ENCODE measurements around the gene TBC1D20. TPM values are rescaled to one million over a fixed set of nuclear protein-coding genes. Genes with fewer than 3 reads are reported as not detected.
A peak's percentile ranks its signal among the peaks of the same experiment; 100 is the strongest.
"Not testable (repeated sequence)": the region's sequence is repeated elsewhere in the genome, so short reads cannot be mapped to it uniquely, and the experiment has no call there.

Gene TBC1D20
- total RNA-seq, 1 experiment from 2014 or later = 32.3 TPM

- no peak for TF ChIP-seq CTCF (IDR thresholded peaks at IDR 0.05 in 2 of 3, conservative IDR thresholded peaks at IDR 0.05 in 1 of 3; ENCODE audit: borderline replicate concordance in 1 of 3, insufficient read depth in 1 of 3, low read depth in 2 of 3, low read length in 2 of 3)
Measured at GRCh38 chr20:388034-388994, 74.0 kb downstream of the TBC1D20 start (continued).

GRCh38 chr20:387520-387919 is 74.8 kb downstream of the TBC1D20 start:
- TF ChIP-seq ATF3 (IDR thresholded peaks at IDR 0.05) (no peak), FOSL1 (IDR thresholded peaks at IDR 0.05; ENCODE audit: low read depth) (no peak), RAD21 (IDR thresholded peaks at IDR 0.05; ENCODE audit: low read depth) (no peak), POLR2AphosphoS5 (IDR thresholded peaks at IDR 0.05; ENCODE audit: low read depth, low read length) (0 out of 2 replicates have a peak, but pooled peaks have one; percentile 31)
- no TSS peak for BruUV-seq (replicated peaks)
- Histone ChIP-seq H3K79me2 (ENCODE audit: insufficient read depth, low read length) (peaks cover 36% of the 10 kb centered on the region), H3K36me3 (ENCODE audit: control insufficient read depth in 1 of 2, insufficient read depth in 2 of 2, low read length in 2 of 2) (peaks cover 8 to 36% of the 10 kb centered on the region in 2 experiments), H3K9ac (ENCODE audit: low read length) (no peak overlapping the region), H3K4me3 (replicated peaks in 1 of 2; ENCODE audit: low read depth in 1 of 2, low read length in 2 of 2) (no peak overlapping the region), H3K27me3 (ENCODE audit: insufficient read depth, low read length) (no peaks in the 10 kb centered on the region), H3K4me1 (ENCODE audit: control insufficient read depth in 1 of 2, insufficient read depth in 2 of 2, low read length in 2 of 2) (peaks cover 5 to 6% of the 10 kb centered on the region in 2 experiments), H3K9me3 (ENCODE audit: control insufficient read depth in 1 of 2, insufficient read depth in 1 of 2, low read depth in 1 of 2, low read length in 2 of 2) (no peaks in the 10 kb centered on the region), H3K4me2 (ENCODE audit: low read length) (no peak overlapping the region), H3K27ac (ENCODE audit: low read depth, low read length) (no peak overlapping the region), H4K20me1 (ENCODE audit: insufficient read depth) (no peaks in the 10 kb centered on the region), H2AFZ (ENCODE audit: low read depth, low read length, poor library complexity, severe bottlenecking) (no peak overlapping the region), H3K9me2 (ENCODE audit: insufficient read depth) (no peaks in the 10 kb centered on the region)
- ChIA-PET CTCF (no interaction called here), POLR2A (interaction anchor here (19.7 to 29.0 kb wide), 2 partner anchors 11 to 24 kb away, joined by 639 to 779 read pairs; partner anchors contain the start of gene RBCK1), RAD21 (ENCODE audit: low non-redundant PET in 1 of 2, low total read pairs in 2 of 2, uncharacterized antibody in 2 of 2, unreplicated experiment in 2 of 2) (no interaction called here)
- DNase-seq (ENCODE audit: low read depth, low spot score) (no peak), ATAC-seq (no peak)
- intact Hi-C loops (cut with micrococcal nuclease) = no loop called here

- H3K4me3 ChIP-seq (replicated peaks in 1 of 2; ENCODE audit: low read depth in 1 of 2, low read length in 2 of 2); H3K27ac ChIP-seq (ENCODE audit: low read depth, low read length); H3K9me2 ChIP-seq (ENCODE audit: insufficient read depth); H2AFZ ChIP-seq (ENCODE audit: low read depth, low read length, poor library complexity, severe bottlenecking); RAD21 ChIA-PET (ENCODE audit: low non-redundant PET in 1 of 2, low total read pairs in 2 of 2, uncharacterized antibody in 2 of 2, unreplicated experiment in 2 of 2); CTCF ChIA-PET; DNase-seq (ENCODE audit: low read depth, low spot score); BruUV-seq (replicated peaks); H3K9ac ChIP-seq (ENCODE audit: low read length); H4K20me1 ChIP-seq (ENCODE audit: insufficient read depth); ATAC-seq; H3K9me3 ChIP-seq (ENCODE audit: control insufficient read depth in 1 of 2, insufficient read depth in 1 of 2, low read depth in 1 of 2, low read length in 2 of 2); H3K4me2 ChIP-seq (ENCODE audit: low read length); intact Hi-C loops (cut with micrococcal nuclease); H3K27me3 ChIP-seq (ENCODE audit: insufficient read depth, low read length): not testable (repeated sequence)
- peaks cover 11% of the 10 kb centered on the region in 2 experiments for H3K4me1 ChIP-seq (ENCODE audit: control insufficient read depth in 1 of 2, insufficient read depth in 2 of 2, low read length in 2 of 2)
- peaks cover 41% of the 10 kb centered on the region for H3K79me2 ChIP-seq (ENCODE audit: insufficient read depth, low read length)
- POLR2A ChIA-PET = interaction anchor here (19.7 to 29.0 kb wide), 2 partner anchors 12 to 23 kb away, joined by 639 to 779 read pairs; partner anchors contain the start of gene RBCK1
- peaks cover 8 to 31% of the 10 kb centered on the region in 2 experiments; a peak in 3 of 4 replicates for H3K36me3 ChIP-seq (ENCODE audit: control insufficient read depth in 1 of 2, insufficient read depth in 2 of 2, low read length in 2 of 2)
Measured at GRCh38 chr20:386634-387033, 75.7 kb downstream of the TBC1D20 start.
